Neural cell (in vitro differentiated cells): Measurements from ENCODE around the gene PRR5L. TPM values are rescaled to one million over a fixed set of nuclear protein-coding genes. Genes with fewer than 3 reads are reported as not detected.
"Not testable (repeated sequence)": the region's sequence is repeated elsewhere in the genome, so short reads cannot be mapped to it uniquely, and the experiment has no call there.

Source experiments
- H2AFZ ChIP-seq: fragments of 200-600, 300-800 bp; sonication (generic), shearing (Covaris generic); 2 replicates; pipeline ENCODE4 v1.6.0; 2014; ENCODE audit warnings: low read depth, mild to moderate bottlenecking, antibody characterized with exemption, low read length, moderate library complexity
- H3F3A ChIP-seq: fragments of 200-600 bp; shearing (Covaris generic); 2 replicates; pipeline ENCODE4 v1.6.1; 2016; ENCODE audit warnings: mild to moderate bottlenecking, moderate library complexity, mixed read lengths, antibody characterized with exemption, low read length; ENCODE audit not compliant: insufficient read depth, poor library complexity, severe bottlenecking
- H3K27ac ChIP-seq: fragments of 200-600, 300-800 bp; sonication (generic), shearing (Covaris generic); 2 replicates; pipeline ENCODE4 v1.5.1; 2014; ENCODE audit warnings: mild to moderate bottlenecking, low read length, moderate library complexity
- H3K27me3 ChIP-seq: fragments of 300-800, 200-600 bp; sonication (generic), shearing (Covaris generic); 2 replicates; pipeline ENCODE4 v1.6.0; 2014; ENCODE audit warnings: mild to moderate bottlenecking, low read depth, low read length, moderate library complexity; ENCODE audit not compliant: insufficient read depth
- H3K36me3 ChIP-seq: fragments of 300-800, 200-600 bp; sonication (generic), shearing (Covaris generic); 2 replicates; pipeline ENCODE4 v1.5.1; 2014; ENCODE audit warnings: mild to moderate bottlenecking, antibody characterized with exemption, low read length, moderate library complexity; ENCODE audit not compliant: insufficient read depth
- H3K4me2 ChIP-seq: fragments of 300-800, 200-600 bp; sonication (generic), shearing (Covaris generic); 2 replicates; pipeline ENCODE4 v1.6.0; 2014; ENCODE audit warnings: mild to moderate bottlenecking, low read length
- H3K4me3 ChIP-seq: fragments of 300-800, 200-600 bp; sonication (generic), shearing (Covaris generic); 2 replicates; pipeline ENCODE4 v1.5.1; 2014; ENCODE audit warnings: mild to moderate bottlenecking, low read length, moderate library complexity
- H3K79me2 ChIP-seq: fragments of 200-600 bp; shearing (Covaris generic); replicated peaks from 2 replicates; pipeline ENCODE4 v1.6.0; 2014; ENCODE audit warnings: mild to moderate bottlenecking, low read length, moderate library complexity; ENCODE audit not compliant: insufficient read depth
- H3K9ac ChIP-seq: fragments of 300-800, 200-600 bp; sonication (generic), shearing (Covaris generic); 2 replicates; pipeline ENCODE4 v1.6.1; 2016; ENCODE audit warnings: mild to moderate bottlenecking, low read length, mixed read lengths
- H3K9me2 ChIP-seq: fragments of 200-600 bp; shearing (Covaris generic); 2 replicates; pipeline ENCODE4 v1.6.1; 2016; ENCODE audit warnings: mild to moderate bottlenecking, low read length, mixed read lengths; ENCODE audit not compliant: insufficient read depth
- H3K9me3 ChIP-seq: fragments of 200-600, 300-800 bp; sonication (generic), shearing (Covaris generic); 2 replicates; pipeline ENCODE4 v1.6.1; 2016; ENCODE audit warnings: mild to moderate bottlenecking, mixed run types, low read length, moderate library complexity, mixed read lengths
- H4K20me1 ChIP-seq: fragments of 200-600 bp; shearing (Covaris generic); 2 replicates; pipeline ENCODE4 v1.6.1; 2016; ENCODE audit warnings: mild to moderate bottlenecking, mixed run types; ENCODE audit not compliant: insufficient read depth
- CTCF ChIP-seq: fragments of 450-650 bp; IDR thresholded peaks from 2 replicates; pipeline ENCODE4 v1.5.1; 2014; ENCODE audit warnings: antibody characterized with exemption, mild to moderate bottlenecking, moderate library complexity; ENCODE audit not compliant: poor library complexity, severe bottlenecking
- EZH2 ChIP-seq: fragments of 200-600, 300-800 bp; shearing (Covaris generic), sonication (generic); IDR thresholded peaks from 2 replicates; pipeline ENCODE4 v1.6.1; 2014; ENCODE audit warnings: antibody characterized with exemption, low read length, borderline replicate concordance, mild to moderate bottlenecking; ENCODE audit not compliant: insufficient read depth, poor library complexity, severe bottlenecking
- MXI1 ChIP-seq: fragments of 450-650 bp; conservative IDR thresholded peaks from 2 replicates; pipeline ENCODE4 v1.6.1; 2014; ENCODE audit warnings: antibody characterized with exemption, mild to moderate bottlenecking; ENCODE audit not compliant: poor library complexity, severe bottlenecking
- POLR2AphosphoS5 ChIP-seq: IDR thresholded peaks from 2 replicates; pipeline ENCODE4 v1.6.1; 2012
- SMC3 ChIP-seq: fragments of 450-650 bp; conservative IDR thresholded peaks from 2 replicates; pipeline ENCODE4 v1.6.1; 2014; ENCODE audit warnings: antibody characterized with exemption, mild to moderate bottlenecking, moderate library complexity; ENCODE audit not compliant: poor library complexity
- TAF1 ChIP-seq: IDR thresholded peaks from 2 replicates; pipeline ENCODE4 v1.6.1; 2012; ENCODE audit warnings: low read depth
- polyA plus RNA-seq: library from polyadenylated mRNA; depleted of rRNA; stranded (reverse); fragments of >200 nt; gene quantifications from 2 replicates; pipeline ENCODE4 v1.2.3, GENCODE V29; 2014

Gene PRR5L
- polyA plus RNA-seq, 1 donor from 2014 or later: 0.22 TPM

DNA sequence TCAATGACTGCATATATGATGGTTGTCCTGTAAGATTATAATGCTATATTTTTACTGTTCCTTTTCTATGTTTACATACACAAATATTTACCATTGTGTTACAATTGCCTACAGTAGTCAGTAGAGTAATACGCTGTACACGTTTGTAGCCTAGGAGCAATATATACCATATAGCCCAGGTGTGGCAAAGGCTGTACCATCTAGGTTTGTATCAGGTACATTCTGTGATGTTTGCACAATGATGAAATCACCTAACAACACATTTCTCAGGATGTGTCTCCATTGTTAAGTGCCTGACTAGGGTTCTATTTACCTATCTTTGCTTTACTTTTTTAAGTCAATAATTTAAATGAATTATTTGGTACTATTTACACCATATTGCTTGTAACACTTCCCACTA, 21.9 kb downstream of the PRR5L start:
- H4K20me1 ChIP-seq: no peaks in the 10 kb centered on the region
- H3K9me2 ChIP-seq: no peaks in the 10 kb centered on the region
- no peak overlapping the region for H3K4me2 ChIP-seq
- H3K79me2 ChIP-seq: no peaks in the 10 kb centered on the region
- H2AFZ ChIP-seq: no peak overlapping the region
- no peak overlapping the region for H3K4me3 ChIP-seq
- H3F3A ChIP-seq: no peaks in the 10 kb centered on the region
- no peaks in the 10 kb centered on the region for H3K9me3 ChIP-seq
- H3K9ac ChIP-seq: no peak overlapping the region
- no peaks in the 10 kb centered on the region for H3K36me3 ChIP-seq
- no peak overlapping the region for H3K27ac ChIP-seq
- no peaks in the 10 kb centered on the region for H3K27me3 ChIP-seq
- TF ChIP-seq POLR2AphosphoS5: no peak
- TF ChIP-seq SMC3: no peak
- TF ChIP-seq CTCF: no peak

GRCh38 chr11:36324956-36325355, 28.9 kb downstream of the PRR5L start:
- not testable (repeated sequence) for H3K9me3 ChIP-seq, H4K20me1 ChIP-seq, H3K27me3 ChIP-seq, H3K4me3 ChIP-seq, H3K9me2 ChIP-seq, H3F3A ChIP-seq, H3K4me2 ChIP-seq, H3K36me3 ChIP-seq, H2AFZ ChIP-seq, H3K27ac ChIP-seq, H3K9ac ChIP-seq, H3K79me2 ChIP-seq

DNA sequence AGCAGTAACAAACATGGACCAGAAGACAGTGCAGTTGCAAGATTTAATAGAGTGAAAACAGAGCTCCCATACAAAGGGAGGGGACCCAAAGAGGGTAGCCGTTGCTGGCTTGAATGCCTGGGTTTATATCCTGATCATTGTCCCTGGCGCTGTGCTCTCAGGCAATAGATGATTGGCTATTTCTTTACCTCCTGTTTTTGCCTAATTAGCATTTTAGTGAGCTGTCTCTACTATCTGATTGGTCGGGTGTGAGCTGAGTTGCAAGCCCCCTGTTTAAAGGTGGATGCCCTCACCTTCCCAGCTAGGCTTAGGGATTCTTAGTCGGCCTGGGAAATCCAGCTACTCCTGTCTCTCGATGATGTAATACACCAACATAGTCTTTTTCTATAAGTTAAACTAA, 29.3 kb downstream of the PRR5L start:
- H3K4me2 ChIP-seq, H3K36me3 ChIP-seq, H3K27me3 ChIP-seq, H4K20me1 ChIP-seq, H3K4me3 ChIP-seq, H2AFZ ChIP-seq, H3K27ac ChIP-seq, H3K79me2 ChIP-seq, H3K9ac ChIP-seq, H3F3A ChIP-seq, H3K9me3 ChIP-seq, H3K9me2 ChIP-seq: not testable (repeated sequence)

DNA sequence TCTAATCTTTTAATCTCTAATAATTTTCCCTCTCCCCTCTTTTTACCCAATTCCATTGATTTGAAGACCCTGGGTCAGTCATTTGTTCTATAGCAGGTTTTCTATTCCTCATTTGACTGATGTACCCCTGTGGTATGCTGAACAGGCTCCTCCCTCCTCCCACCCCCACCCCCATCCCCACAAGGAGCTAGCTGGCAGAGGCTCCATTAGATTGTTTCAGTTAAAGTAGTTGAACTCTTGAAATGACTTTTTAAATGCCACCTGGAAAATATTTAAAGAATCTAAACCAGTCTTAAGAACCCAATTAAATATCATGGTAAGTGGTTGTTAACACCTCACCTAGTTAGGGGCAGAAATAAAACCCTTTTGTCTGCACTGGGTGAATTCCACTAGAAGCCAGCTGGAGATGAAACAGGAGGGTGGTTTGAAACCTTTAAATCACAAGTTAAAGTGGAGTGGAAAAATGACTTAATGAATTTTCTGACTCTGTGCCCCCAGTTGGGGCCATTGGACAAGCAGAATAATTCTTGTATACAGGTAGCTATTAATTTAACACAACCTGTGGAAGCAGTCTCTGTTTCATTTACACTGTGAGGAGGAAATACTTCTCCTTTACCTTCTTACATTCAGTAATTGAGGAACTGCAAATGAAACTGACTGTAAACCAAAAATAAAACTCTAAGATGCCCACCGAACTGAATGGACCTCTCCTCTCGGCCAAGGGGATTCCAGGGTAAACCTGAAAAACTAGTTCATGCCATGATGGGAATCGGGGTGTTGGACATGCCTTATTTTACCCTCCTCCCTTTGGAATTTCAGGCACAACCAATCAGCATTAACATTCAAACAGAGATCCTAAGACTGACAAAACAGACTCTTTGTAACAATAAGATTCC, 30.7 kb downstream of the PRR5L start:
- no peak overlapping the region for H3K4me3 ChIP-seq

More for the DNA sequence above, 30.7 kb downstream of the PRR5L start:
- Histone ChIP-seq H3K4me2 (no peak overlapping the region), H2AFZ (no peak overlapping the region), H3K36me3 (no peaks in the 10 kb centered on the region), H3F3A (no peaks in the 10 kb centered on the region), H3K27me3 (no peaks in the 10 kb centered on the region), H3K9ac (no peak overlapping the region), H4K20me1 (no peaks in the 10 kb centered on the region), H3K9me3 (no peaks in the 10 kb centered on the region), H3K9me2 (no peaks in the 10 kb centered on the region), H3K27ac (no peak overlapping the region), H3K79me2 (no peaks in the 10 kb centered on the region)
- TF ChIP-seq MXI1 (no peak), TAF1 (no peak), EZH2 (no peak), POLR2AphosphoS5 (no peak)
